K562 (cell line): ENCODE results near the gene NFRKB. TPM values are rescaled to one million over a fixed set of nuclear protein-coding genes. Genes with fewer than 3 reads are reported as not detected.

Source experiments
- ATAC-seq: fragments of 200-7000 bp; cut with Tn5 transposase; 3 replicates; pipeline ENCODE4 v1.9.1; 2020; ENCODE audit warnings: moderate library complexity
- BruUV-seq: library from RNA; stranded (reverse); fragments of 400-500 nt; replicated peaks from 2 replicates; lab custom pipeline; 2021; lab: Mats Ljungman, UMichigan
- CTCF ChIA-PET: fragments of 300-600 bp; formaldehyde crosslinking; extraction: SDS; loops from one replicate; lab custom pipeline; 2021; ENCODE audit warnings: low intra/inter-chr PET ratio; lab: Yijun Ruan, JAX
- POLR2A ChIA-PET: fragments of 300-600, 350-650 bp; sonication (Branson Sonifier 250); formaldehyde crosslinking; extraction: SDS; loops from one replicate; lab custom pipeline; 2021; ENCODE audit warnings: antibody characterized with exemption, inconsistent platforms; lab: Yijun Ruan, JAX
- DNase-seq, 4 experiments: peaks; one replicate each; pipeline versions ENCODE4 v3.0.0 to v3.0.0-alpha.2; 2011 to 2018; ENCODE audit warnings: low spot score in 3 of 4, mixed read lengths in 3 of 4; ENCODE audit errors: extremely low read depth in 1 of 4
- FAIRE-seq: peaks from 2 replicates; lab custom pipeline; 2011; peaks lifted over from hg19 to GRCh38; lab: Jason Lieb, UNC
- H2AFZ ChIP-seq: 2 replicates; pipeline ENCODE4 v1.6.0; 2011; ENCODE audit warnings: low read depth, low read length, control low read depth, inconsistent platforms
- H3K27ac ChIP-seq: fragments of 200-600 bp; 3 replicates; pipeline ENCODE4 v1.8.0; 2011; ENCODE audit warnings: low read depth, mild to moderate bottlenecking, control low read depth, inconsistent platforms, low read length, moderate library complexity, mixed read lengths; ENCODE audit errors: extremely low read depth
- H3K27me3 ChIP-seq, 2 experiments: fragments of 300-600 bp in 1 of 2; 2 replicates in 1 of 2; 3 replicates in 1 of 2; pipeline versions ENCODE4 v1.6.0 to v1.8.0; 2011; ENCODE audit warnings: inconsistent platforms in 2 of 2, low read length in 2 of 2, mild to moderate bottlenecking in 1 of 2, mixed read lengths in 1 of 2, moderate library complexity in 1 of 2; ENCODE audit not compliant: control insufficient read depth in 2 of 2, insufficient read depth in 2 of 2
- H3K36me3 ChIP-seq: fragments of 300-600 bp; 3 replicates; pipeline ENCODE4 v1.8.0; 2011; ENCODE audit warnings: mild to moderate bottlenecking, low read length, inconsistent platforms; ENCODE audit not compliant: control insufficient read depth, insufficient read depth
- H3K4me1 ChIP-seq, 2 experiments: fragments of 200-600 bp in 1 of 2; replicated peaks in 1 of 2; 2 replicates in 1 of 2; 3 replicates in 1 of 2; pipeline versions ENCODE4 v1.5.1 to v1.8.0; 2011; ENCODE audit warnings: inconsistent platforms in 2 of 2, low read length in 2 of 2, mild to moderate bottlenecking in 1 of 2, mixed read lengths in 1 of 2, moderate library complexity in 1 of 2; ENCODE audit not compliant: control insufficient read depth in 2 of 2, insufficient read depth in 2 of 2
- H3K4me2 ChIP-seq: 2 replicates; pipeline ENCODE4 v1.6.1; 2011; ENCODE audit warnings: low read length, control low read depth, inconsistent platforms, mixed read lengths; ENCODE audit not compliant: insufficient read depth
- H3K4me3 ChIP-seq: fragments of 200-600 bp; sonication (generic), shearing (Covaris generic); 2 replicates; pipeline ENCODE4 v1.5.1; 2016; ENCODE audit warnings: control low read depth, inconsistent platforms
- H3K79me2 ChIP-seq: fragments of 200-600 bp; 3 replicates; pipeline ENCODE4 v1.8.0; 2011; ENCODE audit warnings: low read length, inconsistent platforms; ENCODE audit not compliant: control insufficient read depth, insufficient read depth
- H3K9ac ChIP-seq, 2 experiments: 2 replicates each; pipeline versions ENCODE4 v1.6.0 to v1.6.1; 2011; ENCODE audit warnings: low read depth in 2 of 2, low read length in 2 of 2, control low read depth in 1 of 2, inconsistent platforms in 1 of 2, mild to moderate bottlenecking in 1 of 2, mixed read lengths in 1 of 2; ENCODE audit not compliant: insufficient read depth in 1 of 2
- H3K9me1 ChIP-seq: one replicate; pipeline ENCODE4 v1.6.0; 2011; ENCODE audit warnings: inconsistent platforms, mild to moderate bottlenecking, low read length, moderate library complexity; ENCODE audit not compliant: control insufficient read depth, insufficient read depth
- H3K9me3 ChIP-seq: replicated peaks from 2 replicates; pipeline ENCODE4 v1.5.1; 2011; ENCODE audit warnings: low read depth, low read length, inconsistent platforms; ENCODE audit not compliant: control insufficient read depth, insufficient read depth
- H4K20me1 ChIP-seq: replicated peaks from 2 replicates; pipeline ENCODE4 v1.6.1; 2011; ENCODE audit warnings: low read length, inconsistent platforms, mixed read lengths; ENCODE audit not compliant: control insufficient read depth, insufficient read depth
- HDAC3 ChIP-seq: fragments of 450-650 bp; IDR thresholded peaks from 2 replicates; pipeline ENCODE4 v1.6.1; 2018; ENCODE audit warnings: borderline replicate concordance, mild to moderate bottlenecking, moderate library complexity; ENCODE audit not compliant: partially characterized antibody
- JUN ChIP-seq, 2 experiments: sonication (generic) in 1 of 2; formaldehyde crosslinking in 1 of 2; IDR thresholded peaks; 2 replicates each; pipeline versions ENCODE4 v1.6.1 to v1.8.0; 2012 to 2022; ENCODE audit warnings: borderline replicate concordance in 2 of 2, mild to moderate bottlenecking in 2 of 2, improper control_type of control experiment in 1 of 2, low read depth in 1 of 2, low read length in 1 of 2, missing genetic modification reagents in 1 of 2
- PHF21A ChIP-seq: fragments of 450-650 bp; IDR thresholded peaks from 2 replicates; pipeline ENCODE4 v1.6.1; 2017; ENCODE audit warnings: low read depth, borderline replicate concordance
- YBX1 ChIP-seq: fragments of 450-650 bp; IDR thresholded peaks from 2 replicates; pipeline ENCODE4 v1.7.1; 2016; ENCODE audit warnings: mild to moderate bottlenecking
- ZC3H4 ChIP-seq: sonication (generic); formaldehyde crosslinking; IDR thresholded peaks from 2 replicates; pipeline ENCODE4 v1.9.0; 2021; ENCODE audit warnings: missing genetic modification reagents, borderline replicate concordance
- ZNF766 ChIP-seq: fragments of 200-800 bp; sonication (Bioruptor generic); conservative IDR thresholded peaks from 2 replicates; pipeline ENCODE4 v1.6.1; 2016; ENCODE audit warnings: missing genetic modification characterization, missing compliant biosample characterization
- WGBS: fragments of 100-300 bp; shearing (Covaris generic); methylation state at CpG from one replicate; pipeline ENCODE4 v1.1.6; 2016; ENCODE audit warnings: low coverage, mixed read lengths; ENCODE audit not compliant: insufficient coverage; ENCODE audit errors: missing lambda C conversion rate; 5-methylcytosine and 5-hydroxymethylcytosine counted together
- in situ Hi-C: fragments of 300-500 bp; cut with MboI; formaldehyde crosslinking; loops from 4 replicates; pipeline ENCODE4 v1.15.0; 2018; ENCODE audit warnings: inconsistent platforms, mixed read lengths
- intact Hi-C: fragments of 100-400 bp; cut with micrococcal nuclease; formaldehyde crosslinking; loops from 2 replicates; pipeline ENCODE4 v1.14.2; 2022
- polyA plus RNA-seq, 8 experiments: library from polyadenylated mRNA; depleted of rRNA in 4 of 8; stranded (reverse) in 5 of 8; unstranded in 3 of 8; fragments of >200 nt; fragmentation: Nextera tagmentation in 2 of 8; fragmentation: Illumina TruSeq in 1 of 8; extraction: Ambion mirVana in 2 of 8; extraction: Trizol in 1 of 8; gene quantifications; 2 replicates each; pipeline versions ENCODE4 v1.2.1 to v1.2.3, GENCODE V29; 2011 to 2014; ENCODE audit warnings: inconsistent platforms in 1 of 8, missing spikeins in 1 of 8
- total RNA-seq, 7 experiments: library from RNA; depleted of rRNA in 6 of 7; stranded (reverse); fragments of >200 nt in 6 of 7; fragmentation: Illumina TruSeq in 2 of 7; extraction: Trizol in 2 of 7; gene quantifications; 2 replicates each; pipeline versions ENCODE4 v1.2.1 to v1.2.3, GENCODE V29; 2011 to 2021; ENCODE audit warnings: low replicate concordance in 1 of 7
- TF ChIP-seq, protein P1 (sequence below): fragments of 250-450 bp; sonication (Bioruptor Pico); IDR thresholded peaks from 2 replicates; pipeline ENCODE4 v1.4.0; 2020; ENCODE audit warnings: borderline replicate concordance
- TF ChIP-seq, protein P2 (sequence below): fragments of 450-650 bp; IDR thresholded peaks from 2 replicates; pipeline ENCODE4 v1.6.1; 2016; ENCODE audit warnings: mild to moderate bottlenecking, moderate library complexity

Gene NFRKB
- total and polyA plus RNA-seq, 9 of the 15 experiments (the other 6 are each of a cell fraction or from before 2014, with no cell fraction given): 7.1 to 42.6 (median 23.9) TPM

DNA sequence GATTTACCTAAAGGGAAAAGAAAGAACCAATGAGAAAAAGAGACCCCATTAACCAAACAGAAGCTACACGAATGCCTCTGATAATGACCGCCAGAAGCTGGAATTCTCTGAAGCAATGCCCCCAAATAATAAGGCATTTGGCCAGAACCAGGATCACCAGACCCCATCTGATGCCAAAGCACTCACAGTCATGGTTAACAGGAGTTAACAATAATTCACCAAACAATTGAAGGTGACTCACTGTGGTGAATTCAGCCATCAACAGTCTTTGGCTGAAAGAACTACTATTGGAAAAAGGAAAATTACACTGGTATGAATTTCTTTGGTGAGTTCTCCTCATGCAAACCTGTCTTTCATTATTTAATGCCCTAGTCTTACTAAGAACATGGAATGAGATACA, 21.9 kb upstream of the NFRKB start:
- Histone ChIP-seq H3K4me2 (no peak overlapping the region), H3K9me3 (no peaks in the 10 kb centered on the region), H3K4me3 (no peak overlapping the region), H3K27ac (no peak overlapping the region), H4K20me1 (no peaks in the 10 kb centered on the region), H3K9ac (no peak overlapping the region), H3K27me3 (no peaks in the 10 kb centered on the region), H3K9me1 (no peaks in the 10 kb centered on the region), H3K79me2 (no peaks in the 10 kb centered on the region), H3K4me1 (no peaks in the 10 kb centered on the region), H2AFZ (no peak overlapping the region), H3K36me3 (peaks cover 22% of the 10 kb centered on the region; the same call in 1 of the 3 replicates)
- ChIA-PET POLR2A (no interaction called here), CTCF (no interaction called here)
- ATAC-seq (no peak), DNase-seq (no peak), FAIRE-seq (no peak)
- no peak for TF ChIP-seq JUN (IDR thresholded peaks at IDR 0.05; ENCODE audit: borderline replicate concordance, low read depth, low read length)
- no peak for TF ChIP-seq JUN (CRISPR knock-in tag; IDR thresholded peaks at IDR 0.05; ENCODE audit: borderline replicate concordance)
- TF ChIP-seq PHF21A: no peak
- TF ChIP-seq, protein P1, sequence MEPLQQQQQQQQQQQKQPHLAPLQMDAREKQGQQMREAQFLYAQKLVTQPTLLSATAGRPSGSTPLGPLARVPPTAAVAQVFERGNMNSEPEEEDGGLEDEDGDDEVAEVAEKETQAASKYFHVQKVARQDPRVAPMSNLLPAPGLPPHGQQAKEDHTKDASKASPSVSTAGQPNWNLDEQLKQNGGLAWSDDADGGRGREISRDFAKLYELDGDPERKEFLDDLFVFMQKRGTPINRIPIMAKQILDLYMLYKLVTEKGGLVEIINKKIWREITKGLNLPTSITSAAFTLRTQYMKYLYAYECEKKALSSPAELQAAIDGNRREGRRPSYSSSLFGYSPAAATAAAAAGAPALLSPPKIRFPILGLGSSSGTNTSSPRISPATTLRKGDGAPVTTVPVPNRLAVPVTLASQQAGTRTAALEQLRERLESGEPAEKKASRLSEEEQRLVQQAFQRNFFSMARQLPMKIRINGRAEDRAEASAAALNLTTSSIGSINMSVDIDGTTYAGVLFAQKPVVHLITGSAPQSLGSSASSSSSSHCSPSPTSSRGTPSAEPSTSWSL: no peak
- TF ChIP-seq ZC3H4 (CRISPR knock-in tag): no peak
- TF ChIP-seq ZNF766 (CRISPR knock-in tag): no peak
- TF ChIP-seq, protein P2, sequence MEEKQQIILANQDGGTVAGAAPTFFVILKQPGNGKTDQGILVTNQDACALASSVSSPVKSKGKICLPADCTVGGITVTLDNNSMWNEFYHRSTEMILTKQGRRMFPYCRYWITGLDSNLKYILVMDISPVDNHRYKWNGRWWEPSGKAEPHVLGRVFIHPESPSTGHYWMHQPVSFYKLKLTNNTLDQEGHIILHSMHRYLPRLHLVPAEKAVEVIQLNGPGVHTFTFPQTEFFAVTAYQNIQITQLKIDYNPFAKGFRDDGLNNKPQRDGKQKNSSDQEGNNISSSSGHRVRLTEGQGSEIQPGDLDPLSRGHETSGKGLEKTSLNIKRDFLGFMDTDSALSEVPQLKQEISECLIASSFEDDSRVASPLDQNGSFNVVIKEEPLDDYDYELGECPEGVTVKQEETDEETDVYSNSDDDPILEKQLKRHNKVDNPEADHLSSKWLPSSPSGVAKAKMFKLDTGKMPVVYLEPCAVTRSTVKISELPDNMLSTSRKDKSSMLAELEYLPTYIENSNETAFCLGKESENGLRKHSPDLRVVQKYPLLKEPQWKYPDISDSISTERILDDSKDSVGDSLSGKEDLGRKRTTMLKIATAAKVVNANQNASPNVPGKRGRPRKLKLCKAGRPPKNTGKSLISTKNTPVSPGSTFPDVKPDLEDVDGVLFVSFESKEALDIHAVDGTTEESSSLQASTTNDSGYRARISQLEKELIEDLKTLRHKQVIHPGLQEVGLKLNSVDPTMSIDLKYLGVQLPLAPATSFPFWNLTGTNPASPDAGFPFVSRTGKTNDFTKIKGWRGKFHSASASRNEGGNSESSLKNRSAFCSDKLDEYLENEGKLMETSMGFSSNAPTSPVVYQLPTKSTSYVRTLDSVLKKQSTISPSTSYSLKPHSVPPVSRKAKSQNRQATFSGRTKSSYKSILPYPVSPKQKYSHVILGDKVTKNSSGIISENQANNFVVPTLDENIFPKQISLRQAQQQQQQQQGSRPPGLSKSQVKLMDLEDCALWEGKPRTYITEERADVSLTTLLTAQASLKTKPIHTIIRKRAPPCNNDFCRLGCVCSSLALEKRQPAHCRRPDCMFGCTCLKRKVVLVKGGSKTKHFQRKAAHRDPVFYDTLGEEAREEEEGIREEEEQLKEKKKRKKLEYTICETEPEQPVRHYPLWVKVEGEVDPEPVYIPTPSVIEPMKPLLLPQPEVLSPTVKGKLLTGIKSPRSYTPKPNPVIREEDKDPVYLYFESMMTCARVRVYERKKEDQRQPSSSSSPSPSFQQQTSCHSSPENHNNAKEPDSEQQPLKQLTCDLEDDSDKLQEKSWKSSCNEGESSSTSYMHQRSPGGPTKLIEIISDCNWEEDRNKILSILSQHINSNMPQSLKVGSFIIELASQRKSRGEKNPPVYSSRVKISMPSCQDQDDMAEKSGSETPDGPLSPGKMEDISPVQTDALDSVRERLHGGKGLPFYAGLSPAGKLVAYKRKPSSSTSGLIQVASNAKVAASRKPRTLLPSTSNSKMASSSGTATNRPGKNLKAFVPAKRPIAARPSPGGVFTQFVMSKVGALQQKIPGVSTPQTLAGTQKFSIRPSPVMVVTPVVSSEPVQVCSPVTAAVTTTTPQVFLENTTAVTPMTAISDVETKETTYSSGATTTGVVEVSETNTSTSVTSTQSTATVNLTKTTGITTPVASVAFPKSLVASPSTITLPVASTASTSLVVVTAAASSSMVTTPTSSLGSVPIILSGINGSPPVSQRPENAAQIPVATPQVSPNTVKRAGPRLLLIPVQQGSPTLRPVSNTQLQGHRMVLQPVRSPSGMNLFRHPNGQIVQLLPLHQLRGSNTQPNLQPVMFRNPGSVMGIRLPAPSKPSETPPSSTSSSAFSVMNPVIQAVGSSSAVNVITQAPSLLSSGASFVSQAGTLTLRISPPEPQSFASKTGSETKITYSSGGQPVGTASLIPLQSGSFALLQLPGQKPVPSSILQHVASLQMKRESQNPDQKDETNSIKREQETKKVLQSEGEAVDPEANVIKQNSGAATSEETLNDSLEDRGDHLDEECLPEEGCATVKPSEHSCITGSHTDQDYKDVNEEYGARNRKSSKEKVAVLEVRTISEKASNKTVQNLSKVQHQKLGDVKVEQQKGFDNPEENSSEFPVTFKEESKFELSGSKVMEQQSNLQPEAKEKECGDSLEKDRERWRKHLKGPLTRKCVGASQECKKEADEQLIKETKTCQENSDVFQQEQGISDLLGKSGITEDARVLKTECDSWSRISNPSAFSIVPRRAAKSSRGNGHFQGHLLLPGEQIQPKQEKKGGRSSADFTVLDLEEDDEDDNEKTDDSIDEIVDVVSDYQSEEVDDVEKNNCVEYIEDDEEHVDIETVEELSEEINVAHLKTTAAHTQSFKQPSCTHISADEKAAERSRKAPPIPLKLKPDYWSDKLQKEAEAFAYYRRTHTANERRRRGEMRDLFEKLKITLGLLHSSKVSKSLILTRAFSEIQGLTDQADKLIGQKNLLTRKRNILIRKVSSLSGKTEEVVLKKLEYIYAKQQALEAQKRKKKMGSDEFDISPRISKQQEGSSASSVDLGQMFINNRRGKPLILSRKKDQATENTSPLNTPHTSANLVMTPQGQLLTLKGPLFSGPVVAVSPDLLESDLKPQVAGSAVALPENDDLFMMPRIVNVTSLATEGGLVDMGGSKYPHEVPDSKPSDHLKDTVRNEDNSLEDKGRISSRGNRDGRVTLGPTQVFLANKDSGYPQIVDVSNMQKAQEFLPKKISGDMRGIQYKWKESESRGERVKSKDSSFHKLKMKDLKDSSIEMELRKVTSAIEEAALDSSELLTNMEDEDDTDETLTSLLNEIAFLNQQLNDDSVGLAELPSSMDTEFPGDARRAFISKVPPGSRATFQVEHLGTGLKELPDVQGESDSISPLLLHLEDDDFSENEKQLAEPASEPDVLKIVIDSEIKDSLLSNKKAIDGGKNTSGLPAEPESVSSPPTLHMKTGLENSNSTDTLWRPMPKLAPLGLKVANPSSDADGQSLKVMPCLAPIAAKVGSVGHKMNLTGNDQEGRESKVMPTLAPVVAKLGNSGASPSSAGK: no peak
- TF ChIP-seq HDAC3: no peak
- TF ChIP-seq YBX1: no peak
- in situ Hi-C loops (no loop called here), intact Hi-C loops (no loop called here)
- BruUV-seq: no TSS peak
- WGBS: 47% methylated on average over 2 of the region's 2 CpGs
